WTC11 (cell line): ENCODE data around the gene GLYR1. TPM values are rescaled to one million over a fixed set of nuclear protein-coding genes. Genes with fewer than 3 reads are reported as not detected.

Source experiments
- ATAC-seq: fragments of 200-7000 bp; cut with Tn5 transposase; 2 replicates; pipeline ENCODE4 v1.10.0; 2021; ENCODE audit warnings: mild to moderate bottlenecking, moderate library complexity
- CTCF ChIA-PET: fragments of 300-600 bp; sonication (Branson Sonifier 250); formaldehyde crosslinking; loops from one replicate; lab custom pipeline; 2021; ENCODE audit warnings: antibody characterized with exemption; lab: Charles Lee
- POLR2A ChIA-PET: fragments of 350-600 bp; sonication (Branson Sonifier 250); formaldehyde crosslinking; loops from one replicate; lab custom pipeline; 2021; ENCODE audit warnings: antibody characterized with exemption; lab: Charles Lee
- DNase-seq: peaks from one replicate; pipeline ENCODE4 v3.0.0; 2021; ENCODE audit warnings: low spot score
- H3K27ac Mint-ChIP-seq: 2 replicates; pipeline ENCODE4 v1.8.0; 2021; ENCODE audit warnings: mixed read lengths
- H3K27me3 Mint-ChIP-seq: 2 replicates; pipeline ENCODE4 v1.8.0; 2021; ENCODE audit warnings: low read depth, mild to moderate bottlenecking, moderate library complexity, mixed read lengths
- H3K36me3 Mint-ChIP-seq: 2 replicates; pipeline ENCODE4 v1.8.0; 2021; ENCODE audit warnings: mixed read lengths
- H3K4me1 Mint-ChIP-seq: 2 replicates; pipeline ENCODE4 v1.8.0; 2022; ENCODE audit warnings: mixed read lengths
- H3K4me3 Mint-ChIP-seq: 2 replicates; pipeline ENCODE4 v1.8.0; 2021; ENCODE audit warnings: mild to moderate bottlenecking, moderate library complexity, mixed read lengths
- H3K9me3 Mint-ChIP-seq: 2 replicates; pipeline ENCODE4 v1.8.0; 2021; ENCODE audit warnings: mixed read lengths
- ARID4B ChIP-seq: sonication (generic); formaldehyde crosslinking; IDR thresholded peaks from 2 replicates; pipeline ENCODE4 v1.8.0; 2023; ENCODE audit warnings: missing genetic modification reagents, mild to moderate bottlenecking, borderline replicate concordance
- ATF1 ChIP-seq: sonication (generic); formaldehyde crosslinking; IDR thresholded peaks from 2 replicates; pipeline ENCODE4 v1.8.1; 2023; ENCODE audit warnings: mild to moderate bottlenecking, moderate library complexity, missing genetic modification reagents
- CREB1 ChIP-seq: sonication (generic); formaldehyde crosslinking; IDR thresholded peaks from 2 replicates; pipeline ENCODE4 v1.8.0; 2023; ENCODE audit warnings: mild to moderate bottlenecking, missing genetic modification reagents
- CTCF ChIP-seq: fragments of 200-600 bp; IDR thresholded peaks from 2 replicates; pipeline ENCODE4 v1.8.0; 2022; ENCODE audit warnings: antibody characterized with exemption
- E2F1 ChIP-seq: sonication (generic); formaldehyde crosslinking; IDR thresholded peaks from 2 replicates; pipeline ENCODE4 v1.8.0; 2022; ENCODE audit warnings: mild to moderate bottlenecking, missing genetic modification reagents
- E2F4 ChIP-seq: sonication (generic); formaldehyde crosslinking; IDR thresholded peaks from 2 replicates; pipeline ENCODE4 v1.8.1; 2022; ENCODE audit warnings: low read depth, mild to moderate bottlenecking, moderate library complexity, missing genetic modification reagents, borderline replicate concordance
- FOXP1 ChIP-seq: sonication (generic); formaldehyde crosslinking; IDR thresholded peaks from 2 replicates; pipeline ENCODE4 v1.8.0; 2022; ENCODE audit warnings: missing genetic modification reagents, mild to moderate bottlenecking, moderate library complexity, borderline replicate concordance
- FOXP4 ChIP-seq: sonication (generic); formaldehyde crosslinking; IDR thresholded peaks from 2 replicates; pipeline ENCODE4 v1.8.0; 2022; ENCODE audit warnings: mild to moderate bottlenecking, missing genetic modification reagents
- JUN ChIP-seq: sonication (generic); formaldehyde crosslinking; IDR thresholded peaks from 2 replicates; pipeline ENCODE4 v1.8.0; 2023; ENCODE audit warnings: mild to moderate bottlenecking, missing genetic modification reagents
- KAT7 ChIP-seq: sonication (generic); formaldehyde crosslinking; IDR thresholded peaks from 2 replicates; pipeline ENCODE4 v1.8.1; 2023; ENCODE audit warnings: missing genetic modification reagents, mild to moderate bottlenecking, borderline replicate concordance
- MLX ChIP-seq: sonication (generic); formaldehyde crosslinking; IDR thresholded peaks from 2 replicates; pipeline ENCODE4 v1.8.1; 2023; ENCODE audit warnings: mild to moderate bottlenecking, missing genetic modification reagents, moderate library complexity
- PRDM15 ChIP-seq: sonication (generic); formaldehyde crosslinking; IDR thresholded peaks from 2 replicates; pipeline ENCODE4 v1.8.0; 2022; ENCODE audit warnings: missing genetic modification reagents
- PREB ChIP-seq: sonication (generic); formaldehyde crosslinking; IDR thresholded peaks from 2 replicates; pipeline ENCODE4 v1.8.1; 2022; ENCODE audit warnings: mild to moderate bottlenecking, missing genetic modification reagents, moderate library complexity, borderline replicate concordance
- ZNF232 ChIP-seq: sonication (generic); formaldehyde crosslinking; IDR thresholded peaks from 2 replicates; pipeline ENCODE4 v1.8.0; 2022; ENCODE audit warnings: mild to moderate bottlenecking, missing genetic modification reagents
- ZNF317 ChIP-seq: sonication (generic); formaldehyde crosslinking; IDR thresholded peaks from 2 replicates; pipeline ENCODE4 v1.8.1; 2023; ENCODE audit warnings: low read depth, mild to moderate bottlenecking, moderate library complexity, missing genetic modification reagents, borderline replicate concordance
- ZNF671 ChIP-seq: fragments of 250-450 bp; sonication (Bioruptor Pico); IDR thresholded peaks from 2 replicates; pipeline ENCODE4 v1.8.0; 2021; ENCODE audit warnings: mild to moderate bottlenecking
- total RNA-seq: library from RNA; stranded (reverse); gene quantifications from 3 replicates; pipeline ENCODE4 v1.2.3, GENCODE V29; 2021

GLYR1 gene
- total RNA-seq, 1 experiment from 2014 or later = 103 TPM

GRCh38 chr16:4879049-4879448 lies 32.0 kb upstream of the GLYR1 start (continued):
- TF ChIP-seq ARID4B (CRISPR knock-in tag) = no peak
- no peak for TF ChIP-seq ATF1
- no peak for TF ChIP-seq PRDM15 (CRISPR knock-in tag)
- no peak for TF ChIP-seq FOXP1
- no peak for TF ChIP-seq E2F1 (CRISPR knock-in tag)

- peaks cover 60% of the 10 kb centered on the region for H3K36me3 Mint-ChIP-seq
- H3K27ac Mint-ChIP-seq = no peak overlapping the region; the same call in 1 of the 2 replicates
- no peaks in the 10 kb centered on the region for H3K27me3 Mint-ChIP-seq
- TF ChIP-seq E2F4 (CRISPR knock-in tag) = no peak
- no peak for TF ChIP-seq CREB1 (CRISPR knock-in tag)
- no peak for TF ChIP-seq FOXP4 (CRISPR knock-in tag)
- TF ChIP-seq ZNF317 = no peak
- TF ChIP-seq KAT7 (CRISPR knock-in tag) = no peak
- TF ChIP-seq ZNF232 (CRISPR knock-in tag) = no peak
- TF ChIP-seq JUN = no peak
- TF ChIP-seq PREB (CRISPR knock-in tag) = no peak
- no peak for TF ChIP-seq ZNF671 (CRISPR knock-in tag)
- no peak for TF ChIP-seq CTCF
- no peak for TF ChIP-seq MLX (CRISPR knock-in tag)
- H3K9me3 Mint-ChIP-seq = no peaks in the 10 kb centered on the region
- POLR2A ChIA-PET = no interaction called here
- H3K4me1 Mint-ChIP-seq = no peaks in the 10 kb centered on the region
- CTCF ChIA-PET = no interaction called here
- DNase-seq = no peak
- ATAC-seq = no peak
- H3K4me3 Mint-ChIP-seq = no peak overlapping the region
Measured at GRCh38 chr16:4877380-4877685, 30.2 kb upstream of the GLYR1 start.
